GM21825 (cell line): ENCODE data around the gene INTS1.

Experiments
- ATAC-seq: cut with Tn5 transposase; IDR thresholded peaks from one replicate; pipeline ENCODE4 v1.9.1; 2021; ENCODE audit warnings: mild to moderate bottlenecking, moderate library complexity; ENCODE audit not compliant: unreplicated experiment

Gene INTS1

DNA sequence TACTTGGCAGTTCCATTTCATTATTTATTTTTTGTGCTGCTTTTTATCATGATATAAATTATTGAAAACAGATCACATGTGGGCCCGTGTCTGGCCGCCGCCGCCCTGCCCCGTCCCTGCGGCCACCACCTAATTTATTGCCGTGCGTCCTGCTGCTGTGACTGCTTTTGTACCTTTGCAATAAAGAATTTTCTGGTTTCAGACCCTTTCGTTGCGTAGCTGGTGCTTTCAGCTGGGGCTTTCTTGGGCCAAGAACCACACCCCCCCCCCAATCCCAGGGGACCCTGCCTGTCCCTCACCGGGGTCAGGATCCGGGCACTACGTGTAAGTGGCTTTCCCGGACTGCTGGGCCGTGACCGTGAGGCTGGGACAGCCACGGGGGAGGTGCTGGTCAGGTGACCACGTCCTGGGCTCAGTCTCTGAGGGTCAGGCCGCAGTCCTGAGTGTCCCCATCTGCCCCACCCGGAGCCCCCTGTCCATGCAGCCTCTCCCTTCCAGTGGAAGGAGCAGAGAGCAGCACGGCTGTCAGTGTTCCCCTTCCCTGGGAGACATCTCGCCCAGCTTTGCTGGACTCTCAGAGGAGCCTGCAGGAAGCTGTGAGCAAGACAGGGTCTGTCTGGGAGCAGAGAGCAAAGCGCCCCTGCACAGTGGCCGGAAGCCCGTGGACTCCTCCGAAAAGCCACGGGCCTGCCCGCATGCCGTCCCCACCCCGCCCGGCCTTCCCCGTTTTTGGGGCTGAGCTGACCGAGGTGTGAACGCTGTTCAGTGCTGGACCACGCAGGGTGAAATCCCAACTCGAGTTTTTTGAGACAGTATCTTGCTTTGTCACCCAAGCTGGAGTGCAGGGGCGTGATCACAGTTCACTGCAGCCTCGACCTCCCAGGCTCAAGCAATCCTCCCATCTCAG is 38.9 kb upstream of the INTS1 start:
- no peak for ATAC-seq

GRCh38 chr7:1542329-1542728 is 38.1 kb upstream of the INTS1 start:
- no peak for ATAC-seq

DNA sequence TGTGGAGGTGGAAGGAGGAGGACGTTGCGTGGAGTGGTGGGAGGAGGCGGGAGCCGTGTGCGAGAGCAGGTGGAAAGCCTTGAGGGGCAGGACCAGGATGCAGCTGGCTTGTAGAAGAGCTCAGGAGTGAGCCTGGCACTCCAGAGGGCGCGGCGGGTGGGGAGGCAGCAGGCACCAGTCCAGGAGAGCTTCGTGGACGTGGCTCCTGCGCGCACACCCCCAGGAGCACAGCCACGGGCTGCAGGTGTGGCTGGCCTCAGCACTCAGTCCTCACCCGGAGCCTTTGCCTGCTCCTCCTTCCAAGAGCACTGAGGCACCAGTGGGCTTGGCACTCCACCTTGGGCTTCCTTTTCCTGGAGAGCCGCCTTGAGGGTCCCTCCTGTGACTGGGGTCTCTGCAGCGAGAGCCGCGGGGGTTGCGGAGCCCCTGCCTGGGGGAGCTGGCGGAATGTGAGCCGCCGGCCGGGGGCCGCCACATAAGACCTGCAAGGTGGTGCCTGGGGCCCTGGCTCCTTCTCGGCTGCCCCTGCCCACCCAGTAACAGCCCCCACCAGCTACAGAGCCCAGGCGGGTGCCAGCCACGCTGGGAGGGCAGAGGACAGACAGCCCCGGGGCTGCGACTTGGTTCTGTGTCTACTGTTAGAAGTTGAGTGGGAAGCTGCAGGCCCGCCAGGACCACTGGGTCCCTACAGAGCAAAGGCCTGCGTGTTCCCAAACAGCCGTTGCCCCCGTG is 37.4 kb upstream of the INTS1 start:
- no peak for ATAC-seq

DNA sequence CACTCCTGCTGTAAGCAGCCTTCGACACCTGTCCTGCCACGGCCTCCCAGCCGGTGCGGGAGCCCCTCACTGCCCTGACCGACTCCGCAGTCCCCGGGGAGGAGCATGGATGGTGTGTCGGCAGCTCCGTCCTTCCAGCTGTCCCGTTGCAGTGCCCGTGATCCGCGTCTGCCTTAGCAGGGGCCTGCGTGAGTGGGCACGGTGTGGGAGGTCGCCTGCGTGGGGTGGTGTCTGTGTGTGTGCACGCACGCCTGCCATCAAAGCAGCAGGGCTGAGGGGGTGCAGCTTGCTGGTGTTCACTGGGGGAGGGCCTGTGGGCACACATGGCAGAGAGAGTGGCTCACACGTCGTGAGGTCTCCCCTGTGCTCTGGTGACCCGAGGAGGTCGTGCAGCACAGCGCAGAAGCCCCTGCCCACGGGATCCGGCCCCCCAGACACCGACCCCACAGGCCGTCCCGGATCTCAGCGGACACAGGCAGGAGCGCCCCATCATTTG is 36.6 kb upstream of the INTS1 start:
- ATAC-seq: no peak

- no peak for ATAC-seq
Observed at GRCh38 chr7:1539882-1540775, 35.9 kb upstream of the INTS1 start.

DNA sequence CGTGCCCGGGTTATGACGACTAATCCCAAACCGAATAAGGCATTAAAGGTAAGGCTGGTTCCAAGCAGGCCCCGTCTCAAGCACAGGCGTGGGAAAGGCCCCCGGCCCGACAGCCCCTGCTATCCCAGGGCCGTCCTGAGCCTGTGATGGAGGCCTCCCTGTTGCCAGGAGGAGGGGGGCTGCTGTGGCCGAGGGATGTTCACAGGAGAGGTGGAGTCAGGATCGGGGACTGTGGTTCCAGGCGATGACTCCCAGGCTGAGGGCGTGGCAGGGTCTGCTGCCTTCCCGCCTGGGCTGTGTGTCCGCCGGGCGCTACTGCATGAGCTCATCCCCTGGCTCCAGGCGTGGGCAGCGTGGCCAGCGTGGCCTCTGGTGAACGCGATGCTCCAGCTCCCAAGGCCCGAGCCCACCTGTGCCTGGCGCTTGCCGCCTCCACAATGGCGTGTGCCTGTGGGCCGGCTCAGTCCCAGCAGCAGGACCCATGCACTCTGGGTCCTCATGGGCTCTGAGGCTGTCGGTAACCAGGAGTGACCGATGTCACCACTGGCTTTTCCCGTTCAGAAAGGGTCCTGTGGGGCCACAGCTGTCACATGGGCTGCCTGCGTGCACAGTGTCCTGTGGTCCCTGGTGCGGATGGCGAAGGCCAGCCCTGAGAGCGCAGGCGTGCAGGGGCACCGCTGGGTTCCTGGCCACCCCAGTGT is 35.1 kb upstream of the INTS1 start:
- ATAC-seq: no peak

DNA sequence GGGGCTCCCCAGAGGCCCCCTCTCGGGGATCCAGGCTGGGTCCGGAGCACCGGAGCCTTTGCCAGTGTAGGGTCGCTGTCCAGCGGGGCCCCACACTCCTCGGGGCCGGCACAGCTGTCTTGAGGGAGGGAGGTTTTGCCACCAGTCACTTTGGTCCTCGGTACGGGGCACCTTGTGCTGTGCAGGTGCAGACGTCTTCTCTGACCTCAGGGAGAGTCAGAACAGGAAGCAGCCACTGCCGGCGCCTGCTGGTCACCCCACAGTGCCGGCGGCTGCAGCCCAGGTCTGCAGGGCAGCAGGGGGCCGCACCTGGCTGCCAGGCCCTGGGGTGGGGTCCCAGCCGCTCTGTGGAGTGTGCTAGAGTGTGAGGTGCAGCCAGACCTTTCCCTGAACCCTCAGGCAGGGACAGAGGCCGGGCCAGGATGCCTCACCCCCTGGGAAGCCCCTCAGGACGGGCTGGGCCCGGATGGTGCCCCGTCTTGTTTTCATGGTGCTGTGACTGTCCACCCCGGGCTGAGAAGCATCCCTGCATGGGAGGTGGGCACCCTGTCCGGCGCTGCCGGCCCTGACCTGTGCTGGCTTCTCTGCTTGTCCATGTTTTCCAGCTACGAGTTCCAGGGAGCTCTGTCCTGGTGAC is 34.5 kb upstream of the INTS1 start:
- no peak for ATAC-seq

GRCh38 chr7:1537535-1538412 is 33.6 kb upstream of the INTS1 start:
- ATAC-seq: no peak

DNA sequence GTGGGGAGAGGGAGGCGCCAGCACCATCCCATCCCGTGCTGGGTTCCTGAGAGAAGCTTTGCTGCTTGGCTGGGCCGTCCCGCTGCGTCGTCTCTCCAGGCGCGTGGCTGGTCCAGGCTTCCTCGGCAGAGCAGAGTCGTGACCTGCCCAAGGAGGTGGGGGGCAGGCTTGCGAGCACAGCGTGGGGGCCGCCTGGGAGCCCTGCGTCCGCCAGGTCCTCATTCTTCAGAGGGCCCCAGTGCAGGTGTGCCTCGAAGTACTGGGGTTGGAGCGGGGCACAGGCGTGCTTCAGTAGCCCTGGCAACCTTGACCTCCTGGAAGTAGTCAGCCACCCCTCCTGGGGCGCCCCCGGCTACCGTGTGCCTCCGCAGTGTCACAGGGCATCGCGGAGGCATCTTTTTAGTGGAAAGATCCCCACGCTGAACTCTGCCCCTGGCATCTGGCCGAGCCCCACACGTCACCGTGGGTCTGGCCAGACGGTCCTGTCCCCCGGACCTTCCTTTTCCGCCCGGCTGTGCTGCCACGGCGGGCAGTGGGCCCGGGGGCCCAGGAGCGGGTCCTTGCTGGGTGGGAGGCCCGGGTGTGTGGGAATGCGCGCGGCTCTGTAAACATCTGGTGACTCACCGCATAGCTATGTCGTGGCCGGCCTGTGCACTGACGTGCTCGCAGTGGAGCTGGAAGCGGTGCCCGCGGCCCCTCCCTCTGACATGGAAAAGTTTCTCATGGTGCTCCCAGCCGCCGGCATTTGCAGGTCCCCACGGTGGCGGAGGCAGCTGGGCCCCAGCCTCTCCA is 32.8 kb upstream of the INTS1 start:
- no peak for ATAC-seq

- ATAC-seq: no peak
Observed at GRCh38 chr7:1536455-1536742, 32.2 kb upstream of the INTS1 start.

GRCh38 chr7:1535701-1536454 is 31.7 kb upstream of the INTS1 start:
- no peak for ATAC-seq

- no peak for ATAC-seq
Observed at GRCh38 chr7:1535100-1535458, 30.9 kb upstream of the INTS1 start.

DNA sequence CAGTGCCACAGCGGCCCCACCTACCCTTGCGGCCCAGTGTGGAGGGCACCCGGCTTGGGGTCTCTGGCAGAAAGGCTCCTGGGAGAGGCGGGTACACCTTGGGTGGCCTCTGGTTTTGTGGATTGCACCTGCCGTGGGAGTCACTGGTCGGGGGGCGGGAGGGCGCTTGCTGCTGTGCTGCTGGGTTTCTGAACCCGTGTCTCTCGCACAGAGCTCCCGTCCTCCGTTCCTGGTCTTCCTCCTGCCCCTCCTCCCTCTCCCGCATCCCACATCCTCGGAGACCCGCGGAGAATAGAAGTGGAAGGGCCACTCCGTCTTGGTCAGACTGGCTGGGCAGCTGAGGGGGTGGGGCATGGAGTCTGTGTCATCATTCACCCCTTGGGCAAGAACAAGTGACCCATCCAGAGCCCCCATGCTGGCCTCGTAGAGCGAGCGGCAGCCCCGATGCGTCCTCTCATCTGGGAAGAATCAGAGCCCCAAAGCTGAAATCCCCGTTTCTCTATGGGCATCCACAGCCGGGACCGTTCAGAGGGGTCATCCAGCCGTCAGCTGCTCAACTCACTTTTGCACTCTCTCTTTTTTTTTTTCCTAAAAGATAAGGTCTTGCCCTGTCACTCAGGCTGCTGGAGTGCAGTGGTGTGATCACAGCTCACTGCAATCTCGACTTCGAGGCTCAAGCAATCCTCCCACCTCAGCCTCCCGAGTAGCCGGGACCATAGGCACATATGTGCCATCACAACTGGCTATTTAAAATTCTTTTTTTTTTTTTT is 30.3 kb upstream of the INTS1 start:
- ATAC-seq: no peak

- no peak for ATAC-seq
Observed at GRCh38 chr7:1533547-1534329, 29.5 kb upstream of the INTS1 start.

GRCh38 chr7:1533255-1533546 is 29.0 kb upstream of the INTS1 start:
- ATAC-seq: no peak

- ATAC-seq: no peak
Observed at GRCh38 chr7:1532456-1533254, 28.5 kb upstream of the INTS1 start.
